Measurements from ENCODE around the gene KCNMB2.

KCNMB2 gene

GRCh38 chr3:178645503-178645902, 109.3 kb downstream of the KCNMB2 start:
- DNase-seq (ENCODE audit: low spot score) = no peak

- no peak for DNase-seq (ENCODE audit: low spot score)
Observed at GRCh38 chr3:178646186-178646862, 110.1 kb downstream of the KCNMB2 start.

- no peak for DNase-seq (ENCODE audit: low spot score)
Observed at GRCh38 chr3:178655488-178655887, 119.3 kb downstream of the KCNMB2 start.

GRCh38 chr3:178658694-178659325, 122.6 kb downstream of the KCNMB2 start:
- DNase-seq (ENCODE audit: low spot score) = no peak

GRCh38 chr3:178663201-178663934, 127.1 kb downstream of the KCNMB2 start:
- DNase-seq (ENCODE audit: low spot score) = no peak

- no peak for DNase-seq (ENCODE audit: low spot score)
Observed at GRCh38 chr3:178665747-178666146, 129.5 kb downstream of the KCNMB2 start.

- DNase-seq (ENCODE audit: low spot score) = no peak
Observed at GRCh38 chr3:178669022-178669601, 132.9 kb downstream of the KCNMB2 start.

GRCh38 chr3:178669758-178670157, 133.5 kb downstream of the KCNMB2 start:
- DNase-seq (ENCODE audit: low spot score) = no peak

- DNase-seq (ENCODE audit: low spot score) = no peak
Observed at GRCh38 chr3:178671377-178671776, 135.1 kb downstream of the KCNMB2 start.

- no peak for DNase-seq (ENCODE audit: low spot score)
Observed at GRCh38 chr3:178671791-178672190, 135.6 kb downstream of the KCNMB2 start.

GRCh38 chr3:178672275-178672674, 136.0 kb downstream of the KCNMB2 start:
- DNase-seq (ENCODE audit: low spot score) = no peak

- DNase-seq (ENCODE audit: low spot score) = no peak
Observed at GRCh38 chr3:178673529-178673928, 137.3 kb downstream of the KCNMB2 start.

- no peak for DNase-seq (ENCODE audit: low spot score)
Observed at GRCh38 chr3:178676077-178676476, 139.8 kb downstream of the KCNMB2 start.

- DNase-seq (ENCODE audit: low spot score) = no peak
Observed at GRCh38 chr3:178676942-178677790, 140.9 kb downstream of the KCNMB2 start.

GRCh38 chr3:178677961-178678360, 141.7 kb downstream of the KCNMB2 start:
- no peak for DNase-seq (ENCODE audit: low spot score)

GRCh38 chr3:178680037-178680436, 143.8 kb downstream of the KCNMB2 start:
- no peak for DNase-seq (ENCODE audit: low spot score)

- DNase-seq (ENCODE audit: low spot score) = no peak
Observed at GRCh38 chr3:178680489-178680888, 144.3 kb downstream of the KCNMB2 start.

GRCh38 chr3:178684881-178685590, 148.8 kb downstream of the KCNMB2 start:
- DNase-seq (ENCODE audit: low spot score) = no peak

- DNase-seq (ENCODE audit: low spot score) = no peak
Observed at GRCh38 chr3:178685591-178685906, 149.3 kb downstream of the KCNMB2 start.

GRCh38 chr3:178686826-178687225, 150.6 kb downstream of the KCNMB2 start:
- no peak for DNase-seq (ENCODE audit: low spot score)

- no peak for DNase-seq (ENCODE audit: low spot score)
Observed at GRCh38 chr3:178690571-178690970, 154.3 kb downstream of the KCNMB2 start.
